H4 (cell line): Measurements from ENCODE around the gene ASCL2. TPM values are rescaled to one million over a fixed set of nuclear protein-coding genes. Genes with fewer than 3 reads are reported as not detected.

Source experiments
- DNase-seq: peaks from one replicate; pipeline ENCODE4 v3.0.0-alpha.2; 2015; ENCODE audit warnings: low spot score
- total RNA-seq: library from RNA; depleted of rRNA; stranded (reverse); fragments of >200 nt; shearing (Covaris generic); gene quantifications from 2 replicates; pipeline ENCODE4 v1.2.3, GENCODE V29; 2014

The ASCL2 gene
- total RNA-seq, 1 experiment from 2014 or later, result not detected

GRCh38 chr11:2272228-2272945, 2.0 kb upstream of the ASCL2 start:
- no peak for DNase-seq

- no peak for DNase-seq
Measured at GRCh38 chr11:2271327-2272227, 1.2 kb upstream of the ASCL2 start.

GRCh38 chr11:2271077-2271326, 614 bp upstream of the ASCL2 start:
- no peak for DNase-seq

- no peak for DNase-seq
Measured at GRCh38 chr11:2269601-2270321, 627 bp downstream of the ASCL2 start.

GRCh38 chr11:2268729-2269600, 1.4 kb downstream of the ASCL2 start:
- DNase-seq, result no peak

- no peak for DNase-seq
Measured at GRCh38 chr11:2267851-2268728, 2.3 kb downstream of the ASCL2 start.

GRCh38 chr11:2267306-2267850, 3.0 kb downstream of the ASCL2 start:
- no peak for DNase-seq

- no peak for DNase-seq
Measured at GRCh38 chr11:2266586-2267305, 3.6 kb downstream of the ASCL2 start.

- no peak for DNase-seq
Measured at GRCh38 chr11:2265854-2266585, 4.4 kb downstream of the ASCL2 start.

- DNase-seq, result no peak
Measured at GRCh38 chr11:2265396-2265795, 5.0 kb downstream of the ASCL2 start.

- DNase-seq, result no peak
Measured at GRCh38 chr11:2264366-2265053, 5.9 kb downstream of the ASCL2 start.

GRCh38 chr11:2263724-2264360, 6.5 kb downstream of the ASCL2 start:
- no peak for DNase-seq

- no peak for DNase-seq
Measured at GRCh38 chr11:2263071-2263565, 7.3 kb downstream of the ASCL2 start.

- DNase-seq, result no peak
Measured at GRCh38 chr11:2262301-2263070, 7.9 kb downstream of the ASCL2 start.

GRCh38 chr11:2261436-2262230, 8.8 kb downstream of the ASCL2 start:
- DNase-seq, result peak; percentile 4
